GM12878 (cell line): ENCODE measurements around the gene MARCHF10. TPM values are rescaled to one million over a fixed set of nuclear protein-coding genes. Genes with fewer than 3 reads are reported as not detected.
A peak's percentile ranks its signal among the peaks of the same experiment; 100 is the strongest.

Experiments used
- ATAC-seq: fragments of 200-7000 bp; cut with Tn5 transposase; 3 replicates; pipeline ENCODE4 v1.9.1; 2020; ENCODE audit warnings: mild to moderate bottlenecking, moderate library complexity
- BruUV-seq: library from RNA; stranded (reverse); fragments of 400-500 nt; replicated peaks from 2 replicates; lab custom pipeline; 2021; lab: Mats Ljungman, UMichigan
- CTCF ChIA-PET: fragments of 300-600 bp; sonication (Branson Sonifier 250); formaldehyde crosslinking; extraction: SDS; loops from one replicate; lab custom pipeline; 2021; ENCODE audit warnings: inconsistent platforms; lab: Yijun Ruan, JAX
- POLR2A ChIA-PET: fragments of 350-600 bp; formaldehyde crosslinking; extraction: SDS; loops from one replicate; lab custom pipeline; 2021; ENCODE audit warnings: inconsistent platforms; lab: Charles Lee
- RAD21 ChIA-PET: fragments of 300-600 bp; sonication (Branson Sonifier 250); formaldehyde crosslinking; loops from one replicate; lab custom pipeline; 2023; ENCODE audit warnings: antibody characterized with exemption; ENCODE audit not compliant: unreplicated experiment; lab: Charles Lee
- SMC1A ChIA-PET: fragments of 300-600 bp; sonication (Branson Sonifier 250); formaldehyde crosslinking; loops from one replicate; lab custom pipeline; 2023; ENCODE audit not compliant: unreplicated experiment, uncharacterized antibody; lab: Charles Lee
- DNase-seq: peaks from one replicate; pipeline ENCODE4 v3.0.0-alpha.2; 2011; ENCODE audit warnings: low read depth, low spot score
- FAIRE-seq: peaks from 3 replicates; lab custom pipeline; 2011; peaks lifted over from hg19 to GRCh38; lab: Jason Lieb, UNC
- H2AFZ ChIP-seq: 2 replicates; pipeline ENCODE4 v1.6.0; 2011; ENCODE audit warnings: low read depth, low read length, control low read depth; ENCODE audit not compliant: control insufficient read depth
- H3K27ac ChIP-seq: 2 replicates; pipeline ENCODE4 v1.5.1; 2011; ENCODE audit warnings: control low read depth; ENCODE audit not compliant: control insufficient read depth, insufficient read depth
- H3K27me3 ChIP-seq, 2 experiments: replicated peaks in 1 of 2; 2 replicates each; pipeline versions ENCODE4 v1.6.0 to v1.6.1; 2011; ENCODE audit warnings: low read length in 1 of 2; ENCODE audit not compliant: control insufficient read depth in 2 of 2, insufficient read depth in 2 of 2
- H3K36me3 ChIP-seq, 2 experiments: 2 replicates each; pipeline ENCODE4 v1.5.1; 2011; ENCODE audit warnings: low read length in 1 of 2; ENCODE audit not compliant: control insufficient read depth in 2 of 2, insufficient read depth in 2 of 2
- H3K4me1 ChIP-seq: 2 replicates; pipeline ENCODE4 v1.6.1; 2011; ENCODE audit warnings: mild to moderate bottlenecking, low read length, moderate library complexity, mixed read lengths; ENCODE audit not compliant: control insufficient read depth, insufficient read depth
- H3K4me2 ChIP-seq: 2 replicates; pipeline ENCODE4 v1.6.0; 2011; ENCODE audit warnings: control low read depth; ENCODE audit not compliant: control insufficient read depth, insufficient read depth
- H3K4me3 ChIP-seq: fragments of 200-600 bp; sonication (generic); 2 replicates; pipeline ENCODE4 v1.5.1; 2016
- H3K79me2 ChIP-seq: 2 replicates; pipeline ENCODE4 v1.6.0; 2011; ENCODE audit warnings: low read length; ENCODE audit not compliant: control insufficient read depth, insufficient read depth
- H3K9ac ChIP-seq: 2 replicates; pipeline ENCODE4 v1.8.0; 2011; ENCODE audit warnings: low read length, control low read depth, mixed read lengths; ENCODE audit not compliant: control insufficient read depth, insufficient read depth
- H3K9me3 ChIP-seq: replicated peaks from 3 replicates; pipeline ENCODE4 v1.5.1; 2011; ENCODE audit warnings: mild to moderate bottlenecking, low read length; ENCODE audit not compliant: control insufficient read depth, insufficient read depth
- H4K20me1 ChIP-seq: 2 replicates; pipeline ENCODE4 v1.6.0; 2011; ENCODE audit not compliant: control insufficient read depth, insufficient read depth
- CBFB ChIP-seq: IDR thresholded peaks from 2 replicates; pipeline ENCODE4 v1.6.1; 2016; ENCODE audit warnings: antibody characterized with exemption, low read depth
- FOS ChIP-seq: IDR thresholded peaks from 3 replicates; pipeline ENCODE4 v1.6.1; 2011; ENCODE audit warnings: borderline replicate concordance; ENCODE audit not compliant: insufficient read length; ENCODE audit errors: extremely low read depth
- GABPA ChIP-seq: IDR thresholded peaks from 2 replicates; pipeline ENCODE4 v1.6.1; 2014; ENCODE audit warnings: antibody characterized with exemption, low read depth, mild to moderate bottlenecking, inconsistent platforms
- HDAC2 ChIP-seq: fragments of 200-600 bp; sonication (generic); IDR thresholded peaks from 2 replicates; pipeline ENCODE4 v1.6.1; 2017
- JUND ChIP-seq: IDR thresholded peaks from 2 replicates; pipeline ENCODE4 v1.6.1; 2012; ENCODE audit warnings: low read depth, mild to moderate bottlenecking, low read length, improper control_type of control experiment, moderate library complexity
- NRF1 ChIP-seq: conservative IDR thresholded peaks from 2 replicates; pipeline ENCODE4 v1.6.1; 2011; ENCODE audit warnings: mild to moderate bottlenecking, low read depth, low read length, improper control_type of control experiment
- PAX5 ChIP-seq: IDR thresholded peaks from 2 replicates; pipeline ENCODE4 v1.6.1; 2011; ENCODE audit warnings: low read depth, low read length, borderline replicate concordance
- SMAD5 ChIP-seq: IDR thresholded peaks from 2 replicates; pipeline ENCODE4 v1.6.1; 2016; ENCODE audit warnings: antibody characterized with exemption, low read depth
- YBX1 ChIP-seq: fragments of 450-650 bp; IDR thresholded peaks from 2 replicates; pipeline ENCODE4 v1.6.1; 2016; ENCODE audit warnings: antibody characterized with exemption
- YY1 ChIP-seq: IDR thresholded peaks from 2 replicates; pipeline ENCODE4 v1.6.1; 2011; ENCODE audit warnings: low read depth, mild to moderate bottlenecking, low read length
- ZNF274 ChIP-seq: IDR thresholded peaks from one replicate; pipeline ENCODE4 v1.8.0; 2011; ENCODE audit not compliant: insufficient read length, insufficient read depth
- WGBS: methylation state at CpG from one replicate; pipeline ENCODE4 v1.1.6; 2016; ENCODE audit warnings: low lambda C conversion rate; ENCODE audit not compliant: insufficient replicate concordance, insufficient coverage; ENCODE audit errors: missing lambda C conversion rate; 5-methylcytosine and 5-hydroxymethylcytosine counted together
- in situ Hi-C: fragments of 300-500 bp; cut with MboI; formaldehyde crosslinking; loops from 9 replicates; pipeline ENCODE4 v1.14.3; 2018; ENCODE audit warnings: mixed read lengths
- intact Hi-C: fragments of 100-400 bp; cut with micrococcal nuclease; formaldehyde crosslinking; loops from one replicate; pipeline ENCODE4 v1.14.2; 2022; ENCODE audit not compliant: unreplicated experiment
- polyA plus RNA-seq, 11 experiments: library from polyadenylated mRNA; depleted of rRNA in 4 of 11; unstranded in 6 of 11; stranded (reverse) in 5 of 11; fragments of >200 nt; fragmentation: Nextera tagmentation in 4 of 11; fragmentation: Illumina TruSeq in 1 of 11; extraction: Ambion mirVana in 4 of 11; extraction: Trizol in 1 of 11; gene quantifications; 1 replicate in 1 of 11; 2 replicates in 10 of 11; pipeline versions ENCODE4 v1.2.1 to v1.2.3, GENCODE V29; 2011 to 2016; ENCODE audit warnings: inconsistent platforms in 2 of 11, missing spikeins in 2 of 11, low read depth in 1 of 11
- total RNA-seq, 4 experiments: library from RNA; depleted of rRNA in 3 of 4; stranded (reverse); fragments of >200 nt in 3 of 4; fragmentation: Illumina TruSeq in 1 of 4; extraction: Trizol in 1 of 4; gene quantifications; 2 replicates each; pipeline versions ENCODE4 v1.2.1 to v1.2.3, GENCODE V29; 2013 to 2021
- TF ChIP-seq, protein P1 (sequence below): IDR thresholded peaks from 2 replicates; pipeline ENCODE4 v1.6.1; 2011; ENCODE audit warnings: borderline replicate concordance, low read depth, mild to moderate bottlenecking, moderate library complexity, low read length; ENCODE audit not compliant: insufficient read depth, poor library complexity, severe bottlenecking

MARCHF10 gene
- total and polyA plus RNA-seq, 10 of the 15 experiments (the other 5 are each of a cell fraction or from before 2014, with no cell fraction given), result 0.11 to 0.24 TPM; not detected in 8

DNA sequence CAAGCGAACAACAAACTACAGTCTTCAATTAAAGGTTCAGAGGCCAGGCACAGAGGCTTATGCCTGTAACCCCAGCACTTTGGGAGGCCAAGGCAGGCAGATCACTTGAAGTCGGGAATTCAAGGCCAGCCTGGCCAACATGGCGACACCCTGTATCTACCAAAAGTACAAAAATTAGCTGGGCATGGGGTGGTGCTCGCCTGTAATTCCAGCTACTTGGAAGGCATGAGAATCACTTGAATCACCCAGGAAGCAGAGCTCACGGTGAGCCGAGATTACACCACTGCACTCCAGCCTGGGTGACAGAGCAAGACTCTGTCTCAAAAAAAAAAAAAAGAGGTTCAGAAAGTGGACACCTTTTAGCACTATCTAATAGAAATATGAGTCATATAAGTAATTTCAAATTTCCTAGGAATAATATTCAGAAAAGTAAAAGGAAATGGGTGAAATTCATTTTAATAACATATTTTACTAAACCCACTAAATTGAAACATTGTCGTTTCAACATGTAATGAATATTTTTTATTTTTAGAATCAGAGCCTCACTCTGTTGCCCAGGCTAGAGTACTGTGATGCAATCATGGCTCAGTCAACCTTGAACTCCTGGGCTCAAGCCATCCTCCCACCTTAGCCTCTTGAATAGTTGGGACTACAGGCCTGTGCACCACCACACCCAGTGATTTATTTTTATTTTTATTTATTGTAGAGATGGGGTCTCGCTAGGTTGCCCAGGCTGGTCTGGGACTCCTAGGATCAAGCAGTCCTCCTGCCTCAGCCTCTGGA, 15.2 kb upstream of the MARCHF10 start:
- intact Hi-C loops (no loop called here), in situ Hi-C loops (no loop called here)
- no peak for TF ChIP-seq HDAC2
- TF ChIP-seq NRF1, result no peak
- no peak for TF ChIP-seq PAX5
- TF ChIP-seq SMAD5, result no peak
- TF ChIP-seq, protein P1, sequence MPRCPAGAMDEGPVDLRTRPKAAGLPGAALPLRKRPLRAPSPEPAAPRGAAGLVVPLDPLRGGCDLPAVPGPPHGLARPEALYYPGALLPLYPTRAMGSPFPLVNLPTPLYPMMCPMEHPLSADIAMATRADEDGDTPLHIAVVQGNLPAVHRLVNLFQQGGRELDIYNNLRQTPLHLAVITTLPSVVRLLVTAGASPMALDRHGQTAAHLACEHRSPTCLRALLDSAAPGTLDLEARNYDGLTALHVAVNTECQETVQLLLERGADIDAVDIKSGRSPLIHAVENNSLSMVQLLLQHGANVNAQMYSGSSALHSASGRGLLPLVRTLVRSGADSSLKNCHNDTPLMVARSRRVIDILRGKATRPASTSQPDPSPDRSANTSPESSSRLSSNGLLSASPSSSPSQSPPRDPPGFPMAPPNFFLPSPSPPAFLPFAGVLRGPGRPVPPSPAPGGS, result no peak
- TF ChIP-seq YY1, result no peak
- TF ChIP-seq FOS, result no peak
- TF ChIP-seq YBX1, result no peak
- no peak for TF ChIP-seq ZNF274
- no peak for TF ChIP-seq GABPA
- no peak for TF ChIP-seq JUND
- TF ChIP-seq CBFB, result no peak
- 25% methylated on average over 8 of the region's 8 CpGs for WGBS
- Histone ChIP-seq H3K4me3 (no peak overlapping the region), H3K36me3 (no peaks in the 10 kb centered on the region), H2AFZ (0 out of 2 replicates have a peak overlapping the region, but pooled peaks have one; percentile 12), H3K27me3 (no peaks in the 10 kb centered on the region), H3K27ac (no peak overlapping the region), H4K20me1 (no peaks in the 10 kb centered on the region), H3K4me1 (no peaks in the 10 kb centered on the region), H3K79me2 (no peaks in the 10 kb centered on the region), H3K9ac (no peak overlapping the region), H3K9me3 (no peaks in the 10 kb centered on the region; the same call in 2 of the 3 replicates), H3K4me2 (no peak overlapping the region)
- SMC1A ChIA-PET, result no interaction called here
- POLR2A ChIA-PET, result no interaction called here
- BruUV-seq, result no TSS peak
- ATAC-seq (no peak), FAIRE-seq (no peak), DNase-seq (no peak)
- CTCF ChIA-PET, result no interaction called here
- RAD21 ChIA-PET, result no interaction called here
